ENCODE data around the gene IARS2.
"Not testable (repeated sequence)": the region's sequence is repeated elsewhere in the genome, so short reads cannot be mapped to it uniquely, and the experiment has no call there.

Gene IARS2

GRCh38 chr1:220094016-220094911 lies at the start of gene IARS2:
TSS of gene IARS2 (plus strand) at chr1:220094132. CDS start at chr1:220094217, 85 bp downstream.
- peak; percentile 87 for DNase-seq (ENCODE audit: low spot score)

- DNase-seq (ENCODE audit: low spot score) = no peak
Measured at GRCh38 chr1:220044678-220045355, 49.1 kb upstream of the IARS2 start.

- no peak for DNase-seq (ENCODE audit: low spot score)
Measured at GRCh38 chr1:220045356-220046051, 48.4 kb upstream of the IARS2 start.

- DNase-seq (ENCODE audit: low spot score) = peak; percentile 98
Measured at GRCh38 chr1:220046052-220046930, 47.6 kb upstream of the IARS2 start, which contains the start of gene EPRS1. TSS of gene EPRS1 (minus strand) at chr1:220046505. CDS start at chr1:220046388, 117 bp downstream.

GRCh38 chr1:220056374-220056773 lies 37.6 kb upstream of the IARS2 start:
- no peak for DNase-seq (ENCODE audit: low spot score)

GRCh38 chr1:220060876-220061275 lies 33.1 kb upstream of the IARS2 start:
- no peak for DNase-seq (ENCODE audit: low spot score)

- peak; percentile 72 for DNase-seq (ENCODE audit: low spot score)
Measured at GRCh38 chr1:220062629-220063028, 31.3 kb upstream of the IARS2 start.

- DNase-seq (ENCODE audit: low spot score) = no peak
Measured at GRCh38 chr1:220067269-220068204, 26.4 kb upstream of the IARS2 start.

GRCh38 chr1:220076861-220077762 lies 16.8 kb upstream of the IARS2 start:
- no peak for DNase-seq (ENCODE audit: low spot score)

GRCh38 chr1:220077887-220078286 lies 16.0 kb upstream of the IARS2 start:
- DNase-seq (ENCODE audit: low spot score) = no peak

- DNase-seq (ENCODE audit: low spot score) = no peak
Measured at GRCh38 chr1:220084460-220084859, 9.5 kb upstream of the IARS2 start.

GRCh38 chr1:220086261-220086686 lies 7.7 kb upstream of the IARS2 start:
- DNase-seq (ENCODE audit: low spot score) = not testable (repeated sequence)

- peak; percentile 94 for DNase-seq (ENCODE audit: low spot score)
Measured at GRCh38 chr1:220089650-220090556, 4.0 kb upstream of the IARS2 start, which contains the start of gene BPNT1. TSS of gene BPNT1 (minus strand) at chr1:220089788. CDS start at chr1:220079846, 9,942 bp downstream.

- no peak for DNase-seq (ENCODE audit: low spot score)
Measured at GRCh38 chr1:220092694-220093093, 1.2 kb upstream of the IARS2 start.

GRCh38 chr1:220093361-220094015 lies 444 bp upstream of the IARS2 start:
- peak; percentile 6 for DNase-seq (ENCODE audit: low spot score)

GRCh38 chr1:220099826-220100225 lies 5.9 kb downstream of the IARS2 start:
- no peak for DNase-seq (ENCODE audit: low spot score)

GRCh38 chr1:220110473-220110872 lies 16.5 kb downstream of the IARS2 start:
- DNase-seq (ENCODE audit: low spot score) = not testable (repeated sequence)
